ENCODE measurements around the gene ARHGAP24.

GRCh38 chr4:85907001-85907400 lies 432.1 kb downstream of the ARHGAP24 start:
- no peak for TF ChIP-seq CTCF (IDR thresholded peaks at IDR 0.05)
- no peak for TF ChIP-seq NR1H2 (CRISPR knock-in tag; IDR thresholded peaks at IDR 0.05)
- TF ChIP-seq ZNF232 (CRISPR knock-in tag; IDR thresholded peaks at IDR 0.05), result no peak
- no peak for TF ChIP-seq E2F1 (CRISPR knock-in tag; IDR thresholded peaks at IDR 0.05)
- no peak for TF ChIP-seq ATF3 (CRISPR knock-in tag; conservative IDR thresholded peaks at IDR 0.05)
- TF ChIP-seq ZNF138 (CRISPR knock-in tag; conservative IDR thresholded peaks at IDR 0.05), result no peak
- TF ChIP-seq ZMAT4 (CRISPR knock-in tag; IDR thresholded peaks at IDR 0.05), result no peak
- TF ChIP-seq CREB1 (CRISPR knock-in tag; IDR thresholded peaks at IDR 0.05), result no peak
- TF ChIP-seq ELF4 (CRISPR knock-in tag; IDR thresholded peaks at IDR 0.05; ENCODE audit: low read depth), result no peak
- no peak for TF ChIP-seq MAX (CRISPR knock-in tag; IDR thresholded peaks at IDR 0.05)
